Keratinocyte (primary cell): Measurements from ENCODE around the gene LRFN3. TPM values are rescaled to one million over a fixed set of nuclear protein-coding genes. Genes with fewer than 3 reads are reported as not detected.

ENCODE experiments used
- DNase-seq: peaks from one replicate; pipeline ENCODE4 v3.0.0-alpha.2; 2011; ENCODE audit warnings: low read depth, missing footprints, low spot score
- FAIRE-seq: peaks from 2 replicates; lab custom pipeline; 2011; peaks lifted over from hg19 to GRCh38; lab: Jason Lieb, UNC
- H2AFZ ChIP-seq: 2 replicates; pipeline ENCODE4 v1.6.0; 2012; ENCODE audit warnings: low read length, control low read depth, inconsistent platforms; ENCODE audit not compliant: control insufficient read depth
- H3K27ac ChIP-seq: 2 replicates; pipeline ENCODE4 v1.5.1; 2011; ENCODE audit warnings: low read length; ENCODE audit not compliant: control insufficient read depth, insufficient read depth
- H3K27me3 ChIP-seq: 3 replicates; pipeline ENCODE4 v1.6.0; 2011; ENCODE audit warnings: low read length; ENCODE audit not compliant: control insufficient read depth, insufficient read depth; ENCODE audit errors: extremely low read depth
- H3K36me3 ChIP-seq, 2 experiments: 2 replicates in 1 of 2; 3 replicates in 1 of 2; pipeline ENCODE4 v1.5.1; 2011; ENCODE audit warnings: low read length in 2 of 2, mild to moderate bottlenecking in 1 of 2; ENCODE audit not compliant: control insufficient read depth in 2 of 2, insufficient read depth in 2 of 2; ENCODE audit errors: extremely low read depth in 1 of 2
- H3K4me1 ChIP-seq: 3 replicates; pipeline ENCODE4 v1.5.1; 2011; ENCODE audit warnings: low read length; ENCODE audit not compliant: control insufficient read depth, insufficient read depth; ENCODE audit errors: extremely low read depth
- H3K4me2 ChIP-seq: 3 replicates; pipeline ENCODE4 v1.6.0; 2011; ENCODE audit warnings: low read depth, low read length; ENCODE audit not compliant: control insufficient read depth, insufficient read depth; ENCODE audit errors: extremely low read depth
- H3K4me3 ChIP-seq, 3 experiments: fragments of 200-600 bp in 1 of 3; sonication (generic) in 1 of 3; 2 replicates in 2 of 3; 3 replicates in 1 of 3; pipeline ENCODE4 v1.5.1; 2011 to 2016; ENCODE audit warnings: low read length in 3 of 3, mild to moderate bottlenecking in 3 of 3, control low read depth in 2 of 3, inconsistent platforms in 1 of 3, low read depth in 1 of 3, mixed read lengths in 1 of 3, mixed run types in 1 of 3, moderate library complexity in 1 of 3; ENCODE audit not compliant: control insufficient read depth in 2 of 3, insufficient read depth in 2 of 3; ENCODE audit errors: extremely low read depth in 1 of 3
- H3K79me2 ChIP-seq: 2 replicates; pipeline ENCODE4 v1.6.0; 2012; ENCODE audit warnings: low read length; ENCODE audit not compliant: control insufficient read depth, insufficient read depth
- H3K9ac ChIP-seq: 3 replicates; pipeline ENCODE4 v1.6.0; 2011; ENCODE audit warnings: low read length; ENCODE audit not compliant: control insufficient read depth, insufficient read depth; ENCODE audit errors: extremely low read depth
- H3K9me1 ChIP-seq: 3 replicates; pipeline ENCODE4 v1.6.0; 2011; ENCODE audit warnings: low read length; ENCODE audit not compliant: control insufficient read depth, insufficient read depth; ENCODE audit errors: extremely low read depth
- H3K9me3 ChIP-seq: 2 replicates; pipeline ENCODE4 v1.5.1; 2012; ENCODE audit warnings: low read depth, low read length; ENCODE audit not compliant: control insufficient read depth
- H4K20me1 ChIP-seq: 3 replicates; pipeline ENCODE4 v1.6.0; 2011; ENCODE audit warnings: low read length; ENCODE audit not compliant: control insufficient read depth, insufficient read depth; ENCODE audit errors: extremely low read depth
- CTCF ChIP-seq, 3 experiments: IDR thresholded peaks in 1 of 3; conservative IDR thresholded peaks in 1 of 3; optimal IDR thresholded peaks in 1 of 3; 2 replicates in 2 of 3; 3 replicates in 1 of 3; pipeline versions ENCODE3 to v1.5.1; 2011; ENCODE audit warnings: low read length in 3 of 3, mild to moderate bottlenecking in 3 of 3, moderate library complexity in 2 of 3, control low read depth in 1 of 3, inconsistent platforms in 1 of 3; ENCODE audit not compliant: insufficient read depth in 2 of 3; ENCODE audit errors: extremely low read depth in 1 of 3
- EZH2 ChIP-seq: IDR thresholded peaks from one replicate; pipeline ENCODE4 v1.6.1; 2012; ENCODE audit warnings: inconsistent platforms, mild to moderate bottlenecking, low read length, moderate library complexity
- dilution Hi-C: fragments of 300-500 bp; cut with MboI; formaldehyde crosslinking; loops from one replicate; pipeline ENCODE4 v1.7.0; 2020; ENCODE audit warnings: low sequenced_read_pairs; ENCODE audit not compliant: extremely low pct_ligation_motif_present
- polyA plus RNA-seq, 5 experiments: library from polyadenylated mRNA; depleted of rRNA in 3 of 5; stranded (reverse) in 3 of 5; stranded (forward) in 1 of 5; unstranded in 1 of 5; fragments of >200 nt; gene quantifications; 1 replicate in 1 of 5; 2 replicates in 3 of 5; 3 replicates in 1 of 5; pipeline versions ENCODE4 v1.2.1 to v1.2.3, GENCODE V29; 2011 to 2012; ENCODE audit warnings: missing spikeins in 2 of 5, low read depth in 1 of 5, low replicate concordance in 1 of 5

The LRFN3 gene
- polyA plus RNA-seq, 1 donor (not counting 4 experiments of a cell fraction or from before 2014, with no cell fraction given): 0.73 TPM

GRCh38 chr19:35911790-35912189 is 24.4 kb upstream of the LRFN3 start:
- TF ChIP-seq CTCF (optimal IDR thresholded peaks at IDR 0.05 in 1 of 3, IDR thresholded peaks at IDR 0.05 in 1 of 3, conservative IDR thresholded peaks at IDR 0.05 in 1 of 3; ENCODE audit: extremely low read depth in 1 of 3, insufficient read depth in 2 of 3, low read length in 3 of 3): no peak

DNA sequence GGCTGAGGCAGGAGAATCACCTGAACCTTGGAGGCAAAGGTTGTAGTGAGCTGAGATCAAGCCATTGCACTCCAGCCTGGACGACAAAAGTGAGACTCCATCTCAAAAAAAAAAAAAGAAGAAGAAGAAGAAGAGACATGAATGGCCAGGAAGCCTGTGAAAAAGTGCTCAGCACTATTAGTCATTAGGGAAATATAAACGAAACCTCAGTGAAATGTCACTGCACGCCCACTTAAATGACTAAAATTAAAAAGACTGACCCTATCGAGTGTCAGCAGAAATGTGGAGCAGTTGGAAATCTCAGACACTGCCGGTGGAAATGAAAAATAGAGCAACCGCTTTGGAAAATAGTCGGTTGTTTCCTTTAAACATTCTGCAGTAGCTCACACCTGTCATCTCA is 22.6 kb upstream of the LRFN3 start:
- H2AFZ ChIP-seq: no peak overlapping the region
- DNase-seq: no peak

More at GRCh38 chr19:35911790-35912189, 24.4 kb upstream of the LRFN3 start:
- H3K4me1 ChIP-seq: no peaks in the 10 kb centered on the region
- dilution Hi-C loops: no loop called here
- no peak for FAIRE-seq
- H3K36me3 ChIP-seq: no peaks in the 10 kb centered on the region
- no peaks in the 10 kb centered on the region for H4K20me1 ChIP-seq
- no peak overlapping the region for H3K4me2 ChIP-seq
- H3K79me2 ChIP-seq: no peaks in the 10 kb centered on the region
- no peaks in the 10 kb centered on the region for H3K9me3 ChIP-seq
- no peak overlapping the region for H3K9ac ChIP-seq
- no peak overlapping the region for H3K27ac ChIP-seq
- DNase-seq: no peak
- H3K9me1 ChIP-seq: no peaks in the 10 kb centered on the region
- no peaks in the 10 kb centered on the region for H3K27me3 ChIP-seq
- H3K4me3 ChIP-seq: no peak overlapping the region
- no peak overlapping the region for H2AFZ ChIP-seq

More for the DNA sequence above, 22.6 kb upstream of the LRFN3 start:
- Histone ChIP-seq H3K9me3 (no peaks in the 10 kb centered on the region), H4K20me1 (no peaks in the 10 kb centered on the region), H3K27ac (no peak overlapping the region), H3K4me3 (no peak overlapping the region), H3K79me2 (no peaks in the 10 kb centered on the region), H3K4me2 (no peak overlapping the region), H3K9me1 (no peaks in the 10 kb centered on the region), H3K9ac (no peak overlapping the region), H3K4me1 (no peaks in the 10 kb centered on the region), H3K27me3 (no peaks in the 10 kb centered on the region), H3K36me3 (no peaks in the 10 kb centered on the region)
- FAIRE-seq: no peak
- dilution Hi-C loops: no loop called here
- no peak for TF ChIP-seq CTCF (optimal IDR thresholded peaks at IDR 0.05 in 1 of 3, IDR thresholded peaks at IDR 0.05 in 1 of 3, conservative IDR thresholded peaks at IDR 0.05 in 1 of 3; ENCODE audit: extremely low read depth in 1 of 3, insufficient read depth in 2 of 3, low read length in 3 of 3)
- TF ChIP-seq EZH2: no peak
